Superior temporal gyrus (tissue), 1 donor: Measurements from ENCODE around the gene POLR2J.
"Not testable (repeated sequence)": the region's sequence is repeated elsewhere in the genome, so short reads cannot be mapped to it uniquely, and the experiment has no call there.

Experiments used
- DNase-seq: peaks from one replicate; pipeline ENCODE4 v3.0.0-alpha.2; 2016; ENCODE audit errors: extremely low spot score

The POLR2J gene

DNA sequence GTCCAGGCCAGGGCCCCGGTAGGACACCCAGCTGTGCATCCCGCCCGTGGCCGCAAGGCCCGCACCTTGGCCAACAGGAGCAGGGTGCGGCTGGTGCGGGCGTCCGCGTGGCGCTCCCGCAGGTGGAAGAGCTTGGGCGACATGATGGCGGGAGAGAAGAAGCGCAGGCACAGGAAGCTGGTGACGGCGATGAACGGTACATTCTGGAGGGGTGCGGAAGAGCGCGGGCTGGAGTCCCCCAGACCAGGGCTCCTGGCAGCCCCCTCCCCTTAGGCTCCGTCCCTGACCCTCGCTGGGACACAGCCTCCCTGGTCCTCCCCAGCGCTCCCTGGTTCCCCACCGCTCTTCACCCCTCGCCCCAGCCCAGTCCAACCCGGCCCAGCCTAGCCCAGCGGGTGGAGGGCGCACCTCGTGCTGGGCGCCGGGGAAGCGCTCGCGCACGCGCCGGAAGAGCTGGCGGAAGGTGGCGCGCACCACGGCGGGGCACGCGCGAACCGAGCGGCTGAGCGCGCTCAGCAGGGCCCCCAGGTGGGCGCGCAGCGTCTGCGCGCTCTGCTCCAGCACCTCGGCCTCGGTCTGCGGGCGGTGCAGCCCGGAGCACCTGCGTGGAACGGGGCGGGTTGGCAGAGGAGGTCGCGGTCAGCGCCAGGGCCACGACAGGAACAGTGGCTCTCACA, 15.9 kb upstream of the POLR2J start:
- not testable (repeated sequence) for DNase-seq

- not testable (repeated sequence) for DNase-seq
These were observed 15.3 kb upstream of the POLR2J start for GRCh38 chr7:102494026-102494425.

GRCh38 chr7:102493220-102493935, 14.7 kb upstream of the POLR2J start:
- not testable (repeated sequence) for DNase-seq

- not testable (repeated sequence) for DNase-seq
These were observed 11.9 kb upstream of the POLR2J start for GRCh38 chr7:102490529-102491075.

- DNase-seq = not testable (repeated sequence)
These were observed 5.6 kb upstream of the POLR2J start for GRCh38 chr7:102484317-102484716.

- not testable (repeated sequence) for DNase-seq
These were observed 3.2 kb upstream of the POLR2J start for GRCh38 chr7:102481962-102482361.

GRCh38 chr7:102479982-102480637, 1.4 kb upstream of the POLR2J start:
- not testable (repeated sequence) for DNase-seq

GRCh38 chr7:102479209-102479584, 475 bp upstream of the POLR2J start:
- not testable (repeated sequence) for DNase-seq

DNA sequence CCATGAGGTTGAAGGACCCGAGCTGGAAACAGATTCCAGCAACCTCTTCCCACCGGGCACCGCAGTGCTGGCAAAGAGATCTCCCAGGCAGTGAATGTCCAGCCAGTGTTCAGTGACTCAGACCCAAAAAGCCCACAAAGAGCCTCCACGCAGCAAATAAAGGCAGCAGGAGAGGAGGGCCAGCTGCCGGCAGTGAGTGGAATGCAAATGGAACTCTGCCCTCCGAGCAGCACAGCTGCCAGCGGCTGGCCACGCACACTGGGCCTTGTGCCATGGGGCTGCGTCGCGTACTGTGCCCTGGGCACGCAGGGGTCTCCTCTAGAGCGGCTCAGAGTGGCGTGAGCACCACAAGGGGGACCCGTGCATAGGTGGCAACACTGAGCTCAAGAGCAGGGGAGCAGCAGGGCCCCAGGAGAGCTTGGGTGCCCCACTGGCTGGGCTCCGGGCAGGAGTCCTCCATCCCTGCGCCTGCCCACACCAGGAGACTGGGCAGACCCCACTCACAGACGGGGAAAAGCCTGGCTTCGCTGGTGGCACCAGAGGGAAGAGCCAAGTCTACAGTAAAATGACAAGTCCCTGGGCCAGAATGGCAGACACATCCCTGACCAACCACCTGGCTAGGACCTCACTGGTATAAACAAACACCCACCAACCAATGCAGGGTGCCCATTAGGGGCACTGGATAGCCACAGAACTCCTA, 3.8 kb downstream of the POLR2J start:
- not testable (repeated sequence) for DNase-seq

DNA sequence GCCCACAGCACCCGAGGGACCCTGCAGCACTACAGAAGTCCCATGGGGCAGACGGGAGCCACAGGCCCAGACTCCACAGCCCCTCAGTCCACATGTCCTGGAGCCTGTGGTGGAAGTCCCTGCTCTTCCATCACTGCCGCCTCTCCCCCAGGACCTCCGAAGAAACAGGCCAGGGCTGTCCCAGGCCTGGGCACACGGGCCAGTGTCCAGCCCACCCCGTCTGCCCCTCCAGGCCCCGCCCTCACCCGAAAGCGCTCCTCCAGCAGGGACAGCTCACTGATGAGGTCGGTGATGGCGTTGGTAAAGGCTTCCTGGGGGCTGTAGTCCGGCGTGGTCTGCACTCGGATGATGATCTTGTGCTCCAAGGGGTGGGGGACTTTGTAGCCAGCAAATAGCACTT, 4.6 kb downstream of the POLR2J start:
- DNase-seq = not testable (repeated sequence)

DNA sequence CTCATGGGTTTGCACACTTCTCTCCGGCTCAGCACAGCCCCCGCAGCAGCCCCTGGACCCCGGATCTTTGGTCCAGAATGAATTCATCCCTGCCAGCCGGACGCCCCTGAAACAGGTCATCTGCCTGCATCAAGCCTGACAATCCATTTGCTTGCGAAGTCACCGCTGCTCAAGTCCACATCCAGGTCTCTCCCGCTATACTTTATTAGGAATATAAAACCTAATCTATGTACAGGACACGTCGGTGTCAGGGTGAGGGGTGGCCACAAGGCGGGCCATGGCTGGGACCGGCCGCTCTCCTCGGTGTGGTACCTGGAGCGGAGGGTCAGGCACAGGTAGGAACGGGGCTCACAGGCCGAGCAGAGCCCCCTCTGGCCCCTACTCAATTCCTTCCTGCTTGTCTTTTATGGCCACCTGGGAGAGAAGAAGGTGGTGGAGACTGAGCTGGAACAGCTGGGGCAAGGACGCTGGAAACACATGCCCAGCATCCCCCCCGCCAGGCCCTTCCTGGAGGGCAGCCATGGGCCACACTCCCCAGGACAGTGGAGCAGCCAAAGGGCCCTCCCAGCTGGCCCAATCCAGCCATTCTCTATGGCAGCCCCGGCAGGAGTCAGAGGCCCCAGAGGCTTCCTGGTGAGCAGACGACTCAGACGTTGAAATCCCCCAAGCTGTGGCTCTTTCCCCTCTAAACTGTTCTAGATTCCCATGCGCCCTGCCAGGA, 5.3 kb downstream of the POLR2J start:
- DNase-seq = no peak

DNA sequence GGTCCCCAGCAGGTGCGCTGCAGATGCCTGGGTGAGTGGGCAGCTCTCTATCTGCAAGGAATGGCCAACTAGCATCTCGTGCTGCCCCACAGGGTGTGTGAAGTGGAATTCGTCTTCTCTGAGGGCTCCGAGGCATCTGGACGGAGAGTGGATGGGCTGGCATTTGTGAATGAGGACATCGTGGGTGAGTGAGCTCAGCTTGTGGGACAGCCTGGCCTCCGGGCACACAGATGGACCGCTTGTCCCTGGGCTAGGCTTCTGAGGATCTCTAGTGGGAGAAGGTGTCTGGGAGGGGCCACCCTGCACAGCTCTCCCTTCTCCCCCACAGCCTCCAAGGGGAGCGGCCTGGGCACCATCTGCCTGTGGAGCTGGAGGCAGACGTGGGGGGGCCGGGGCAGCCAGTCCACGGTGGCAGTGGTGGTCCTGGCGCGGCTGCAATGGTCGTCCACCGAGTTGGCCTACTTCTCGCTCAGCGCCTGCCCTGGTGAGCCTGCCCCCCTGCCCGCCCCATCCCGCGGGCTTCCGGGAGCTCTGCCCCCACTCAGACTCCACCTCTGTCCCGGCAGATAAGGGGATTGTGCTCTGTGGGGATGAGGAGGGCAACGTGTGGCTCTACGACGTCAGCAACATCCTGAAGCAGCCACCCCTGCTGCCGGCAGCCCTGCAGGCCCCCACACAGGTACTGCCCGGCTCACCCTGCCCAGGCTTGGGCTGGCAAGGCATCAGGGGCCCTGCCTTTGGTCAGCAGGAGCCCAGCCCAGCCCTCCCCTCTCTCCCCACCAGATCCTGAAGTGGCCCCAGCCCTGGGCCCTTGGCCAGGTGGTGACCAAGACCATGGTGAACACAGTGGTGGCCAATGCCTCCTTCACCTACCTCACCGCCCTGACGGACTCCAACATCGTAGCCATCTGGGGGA, 6.3 kb downstream of the POLR2J start:
- no peak for DNase-seq

DNA sequence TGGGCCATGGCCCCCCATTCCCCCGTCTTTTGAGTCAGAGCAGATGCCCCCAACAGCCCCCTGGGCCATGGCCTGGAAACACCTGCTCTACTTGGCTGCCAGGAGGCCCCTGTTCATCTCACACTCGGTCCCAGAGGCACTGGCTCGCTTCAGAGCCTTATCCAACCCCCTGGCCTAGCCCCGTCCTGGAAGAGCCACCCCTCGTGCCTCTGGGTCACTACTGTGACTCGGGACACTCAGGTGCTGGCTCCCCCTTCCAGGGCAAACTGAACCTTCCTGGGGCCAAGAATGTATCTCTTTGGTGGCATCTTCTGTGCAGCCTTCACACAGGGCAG, 7.0 kb downstream of the POLR2J start:
- DNase-seq = no peak

DNA sequence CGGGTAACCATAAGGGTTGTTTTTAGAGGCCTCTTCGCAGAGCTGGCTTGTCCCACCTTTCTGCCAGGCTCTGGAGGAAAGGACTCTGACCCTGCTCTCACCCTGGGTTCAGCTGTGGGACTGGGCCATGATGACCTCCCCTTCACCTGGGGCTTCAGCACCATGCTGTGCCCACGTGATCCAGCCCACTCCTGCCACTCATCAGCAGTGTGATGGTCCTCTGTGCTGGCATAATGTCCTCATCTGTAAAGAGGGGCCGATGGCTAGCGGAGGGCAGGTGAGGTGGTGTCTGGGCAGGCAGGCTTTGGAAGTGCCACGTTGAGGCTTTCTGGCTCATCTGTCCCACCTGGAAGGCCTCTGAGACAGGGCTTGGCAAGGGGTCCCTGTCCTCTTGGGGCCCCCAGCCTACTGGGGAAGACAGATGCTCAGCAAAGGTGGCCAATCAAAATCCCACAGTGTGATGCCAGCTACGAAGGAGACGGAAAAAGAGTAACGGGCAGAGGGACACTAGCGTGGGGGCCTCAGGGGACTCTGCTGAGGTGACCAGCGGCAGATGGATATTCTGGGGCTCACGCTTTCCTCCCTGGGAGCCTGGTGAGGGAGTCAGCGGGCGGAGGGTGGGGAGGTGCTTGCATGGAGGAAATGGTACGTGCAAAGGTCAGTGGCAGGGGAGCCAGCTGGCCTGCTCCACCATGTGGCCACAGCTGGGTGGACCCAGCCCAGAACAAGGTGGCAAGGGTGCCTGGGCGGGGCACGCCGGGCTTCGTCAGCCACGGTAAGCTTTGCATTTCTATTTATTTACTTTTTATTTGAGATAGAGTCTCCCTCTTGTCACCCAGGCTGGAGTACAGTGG, 8.5 kb downstream of the POLR2J start:
- no peak for DNase-seq

- DNase-seq = no peak
These were observed 9.3 kb downstream of the POLR2J start for GRCh38 chr7:102469351-102469971.

DNA sequence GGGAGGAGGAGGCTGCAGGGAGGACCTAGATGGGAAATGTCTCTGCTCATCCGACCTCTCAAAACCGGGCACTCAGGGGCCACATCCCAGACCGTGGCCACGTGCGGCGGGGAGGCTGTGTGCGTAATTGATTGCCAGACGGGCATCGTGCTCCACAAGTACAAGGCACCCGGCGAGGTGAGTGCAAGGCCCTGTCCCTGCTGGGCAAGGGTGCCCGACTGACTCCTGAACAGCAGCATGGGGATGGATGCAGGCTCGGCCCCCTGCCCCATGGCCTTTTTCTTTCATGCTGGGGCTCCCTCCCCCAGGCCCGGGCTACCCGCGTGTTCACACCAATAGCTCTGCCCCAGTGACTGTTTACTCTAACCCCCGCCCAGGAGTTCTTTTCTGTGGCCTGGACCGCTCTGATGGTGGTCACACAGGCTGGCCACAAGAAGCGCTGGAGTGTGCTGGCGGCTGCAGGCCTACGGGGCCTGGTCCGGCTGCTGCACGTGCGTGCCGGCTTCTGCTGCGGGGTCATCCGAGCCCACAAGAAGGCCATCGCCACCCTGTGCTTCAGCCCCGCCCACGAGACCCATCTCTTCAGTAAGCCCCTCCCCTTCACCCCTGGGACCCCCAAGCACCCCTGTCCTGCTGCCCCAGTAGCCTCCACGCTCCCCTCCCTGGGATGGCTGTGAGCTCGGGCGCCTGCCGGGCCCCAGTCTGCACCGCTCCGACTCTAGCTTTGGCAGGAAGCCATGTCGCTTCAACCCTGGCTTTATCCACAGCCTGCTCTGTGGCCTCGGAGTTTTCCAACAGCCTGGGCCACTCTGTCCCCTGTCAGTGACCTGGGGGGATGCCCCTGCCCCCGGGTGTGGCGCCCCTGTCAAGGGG, 10.0 kb downstream of the POLR2J start:
- DNase-seq = no peak

- no peak for DNase-seq
These were observed 10.9 kb downstream of the POLR2J start for GRCh38 chr7:102467581-102468477.
